Loucy (cell line): ENCODE data around the gene SULT4A1.

Source experiments
- H2AFZ ChIP-seq: fragments of 200-600 bp; sonication (generic); 2 replicates; pipeline ENCODE4 v1.6.0; 2016; ENCODE audit warnings: antibody characterized with exemption, mild to moderate bottlenecking, low read length, moderate library complexity
- H3F3A ChIP-seq: fragments of 200-600 bp; 2 replicates; pipeline ENCODE4 v1.6.0; 2016; ENCODE audit warnings: antibody characterized with exemption, low read depth, mild to moderate bottlenecking
- H3K27me3 ChIP-seq: fragments of 200-600 bp; sonication (generic); 2 replicates; pipeline ENCODE4 v1.6.1; 2014; ENCODE audit warnings: low read length, mild to moderate bottlenecking; ENCODE audit not compliant: insufficient read depth, poor library complexity, severe bottlenecking
- H3K36me3 ChIP-seq: fragments of 200-600 bp; sonication (generic); 2 replicates; pipeline ENCODE4 v1.6.1; 2016; ENCODE audit warnings: low read length; ENCODE audit not compliant: insufficient read depth
- H3K4me1 ChIP-seq: fragments of 200-600 bp; sonication (generic); 2 replicates; pipeline ENCODE4 v1.5.1; 2014; ENCODE audit warnings: low read length, mild to moderate bottlenecking; ENCODE audit not compliant: insufficient read depth, poor library complexity, severe bottlenecking
- H3K4me2 ChIP-seq: fragments of 200-600 bp; sonication (generic); 2 replicates; pipeline ENCODE4 v1.6.0; 2014; ENCODE audit warnings: antibody characterized with exemption, low read length, low read depth, mild to moderate bottlenecking; ENCODE audit not compliant: poor library complexity, severe bottlenecking
- H3K4me3 ChIP-seq: fragments of 200-600 bp; sonication (generic); 2 replicates; pipeline ENCODE4 v1.5.1; 2014; ENCODE audit warnings: low read length, mild to moderate bottlenecking, mixed read lengths; ENCODE audit not compliant: poor library complexity, severe bottlenecking
- H3K79me2 ChIP-seq: fragments of 200-600 bp; sonication (generic); 2 replicates; pipeline ENCODE4 v1.6.1; 2014; ENCODE audit warnings: low read length; ENCODE audit not compliant: insufficient read depth
- H3K9ac ChIP-seq: fragments of 200-600 bp; sonication (generic); 2 replicates; pipeline ENCODE4 v1.6.0; 2014; ENCODE audit warnings: mild to moderate bottlenecking, low read depth, low read length, moderate library complexity; ENCODE audit not compliant: poor library complexity, severe bottlenecking
- H3K9me2 ChIP-seq: fragments of 200-600 bp; sonication (generic); replicated peaks from 2 replicates; pipeline ENCODE4 v1.6.1; 2016; ENCODE audit warnings: low read depth, low read length, mixed read lengths
- H3K9me3 ChIP-seq: fragments of 200-600 bp; sonication (generic); 2 replicates; pipeline ENCODE4 v1.6.1; 2014; ENCODE audit warnings: mild to moderate bottlenecking, antibody characterized with exemption, low read length, low read depth; ENCODE audit not compliant: insufficient read depth
- H4K20me1 ChIP-seq: fragments of 200-600 bp; sonication (generic); 2 replicates; pipeline ENCODE4 v1.6.0; 2014; ENCODE audit warnings: antibody characterized with exemption, low read length, mild to moderate bottlenecking; ENCODE audit not compliant: insufficient read depth, poor library complexity, severe bottlenecking
- CTCF ChIP-seq: fragments of 200-600 bp; sonication (generic); conservative IDR thresholded peaks from 2 replicates; pipeline ENCODE4 v1.5.1; 2014; ENCODE audit warnings: mild to moderate bottlenecking, antibody characterized with exemption, low read length
- EZH2phosphoT487 ChIP-seq: fragments of 200-600 bp; IDR thresholded peaks from 2 replicates; pipeline ENCODE4 v1.6.1; 2018; ENCODE audit warnings: antibody characterized with exemption, mild to moderate bottlenecking, moderate library complexity, borderline replicate concordance

SULT4A1 gene

GRCh38 chr22:43796567-43796966, 65.7 kb downstream of the SULT4A1 start:
- no peaks in the 10 kb centered on the region for H4K20me1 ChIP-seq
- H3K4me3 ChIP-seq, result no peak overlapping the region

GRCh38 chr22:43795320-43795719, 67.0 kb downstream of the SULT4A1 start:
- Histone ChIP-seq H3K4me3 (no peak overlapping the region), H3K4me2 (no peak overlapping the region), H4K20me1 (no peaks in the 10 kb centered on the region), H3K79me2 (no peaks in the 10 kb centered on the region), H2AFZ (no peak overlapping the region), H3K9ac (no peak overlapping the region), H3K9me2 (no peaks in the 10 kb centered on the region), H3K4me1 (no peaks in the 10 kb centered on the region), H3K9me3 (no peaks in the 10 kb centered on the region), H3K36me3 (no peaks in the 10 kb centered on the region), H3K27me3 (no peaks in the 10 kb centered on the region), H3F3A (no peaks in the 10 kb centered on the region)
- no peak for TF ChIP-seq EZH2phosphoT487
- no peak for TF ChIP-seq CTCF

More at GRCh38 chr22:43796567-43796966, 65.7 kb downstream of the SULT4A1 start:
- Histone ChIP-seq H3K36me3 (no peaks in the 10 kb centered on the region), H3K9ac (no peak overlapping the region), H3K4me1 (no peaks in the 10 kb centered on the region), H3K4me2 (no peak overlapping the region), H3K9me2 (no peaks in the 10 kb centered on the region), H2AFZ (no peak overlapping the region), H3K9me3 (no peaks in the 10 kb centered on the region), H3F3A (no peaks in the 10 kb centered on the region), H3K79me2 (no peaks in the 10 kb centered on the region), H3K27me3 (no peaks in the 10 kb centered on the region)
- no peak for TF ChIP-seq EZH2phosphoT487
- peak; percentile 48 for TF ChIP-seq CTCF

- Histone ChIP-seq H3K9me3 (no peaks in the 10 kb centered on the region), H3K4me1 (no peaks in the 10 kb centered on the region), H4K20me1 (no peaks in the 10 kb centered on the region), H2AFZ (no peak overlapping the region), H3F3A (no peaks in the 10 kb centered on the region), H3K27me3 (no peaks in the 10 kb centered on the region), H3K36me3 (no peaks in the 10 kb centered on the region), H3K79me2 (no peaks in the 10 kb centered on the region), H3K9ac (no peak overlapping the region), H3K9me2 (no peaks in the 10 kb centered on the region), H3K4me3 (no peak overlapping the region), H3K4me2 (no peak overlapping the region)
- TF ChIP-seq EZH2phosphoT487 (no peak), CTCF (no peak)
These were observed 69.4 kb downstream of the SULT4A1 start for GRCh38 chr22:43792905-43793304.
